GM18499 (cell line): Measurements from ENCODE around the gene DOK6.
"Not testable (repeated sequence)": the region's sequence is repeated elsewhere in the genome, so short reads cannot be mapped to it uniquely, and the experiment has no call there.

Experiments
- ATAC-seq: cut with Tn5 transposase; IDR thresholded peaks from one replicate; pipeline ENCODE4 v1.9.1; 2021; ENCODE audit warnings: moderate number of reproducible peaks; ENCODE audit not compliant: insufficient read depth, unreplicated experiment

Gene DOK6

DNA sequence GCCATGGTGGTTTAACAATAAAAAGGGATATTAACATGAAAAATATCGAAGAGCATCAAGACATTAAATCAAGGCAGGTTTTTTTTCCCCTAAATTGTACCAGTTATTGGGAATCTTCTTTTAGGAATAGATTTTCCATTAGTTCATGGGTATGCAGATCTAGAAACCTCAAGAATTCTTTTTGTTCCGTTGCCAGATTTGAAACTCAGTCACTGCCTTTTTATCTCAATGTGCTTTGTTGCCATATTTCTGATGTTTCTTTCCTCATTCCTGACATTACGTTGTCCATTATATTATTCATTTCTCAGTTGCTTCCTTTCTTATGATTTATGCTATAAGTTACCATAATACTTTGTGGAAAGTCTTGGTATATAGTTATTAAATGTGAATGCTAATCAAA is 384.8 kb downstream of the DOK6 start:
- no peak for ATAC-seq

DNA sequence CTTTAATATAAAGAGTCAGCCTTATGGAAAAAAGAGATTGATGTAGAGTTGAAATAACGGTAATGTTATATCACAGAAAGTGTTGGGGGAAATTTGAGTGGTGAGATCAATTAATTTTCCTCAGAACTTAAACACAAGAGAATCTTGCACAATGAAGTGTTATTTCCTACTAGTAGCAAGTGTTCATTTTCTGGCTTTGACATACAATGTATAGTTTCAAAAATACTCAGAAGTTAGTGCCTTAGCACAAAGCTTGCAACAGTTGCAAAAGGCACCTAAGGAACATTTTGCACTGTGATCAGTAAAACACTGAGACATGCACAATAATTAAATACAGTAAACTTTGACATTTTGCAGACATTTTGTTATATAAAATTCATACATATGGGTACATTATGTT is 385.7 kb downstream of the DOK6 start:
- ATAC-seq = no peak

DNA sequence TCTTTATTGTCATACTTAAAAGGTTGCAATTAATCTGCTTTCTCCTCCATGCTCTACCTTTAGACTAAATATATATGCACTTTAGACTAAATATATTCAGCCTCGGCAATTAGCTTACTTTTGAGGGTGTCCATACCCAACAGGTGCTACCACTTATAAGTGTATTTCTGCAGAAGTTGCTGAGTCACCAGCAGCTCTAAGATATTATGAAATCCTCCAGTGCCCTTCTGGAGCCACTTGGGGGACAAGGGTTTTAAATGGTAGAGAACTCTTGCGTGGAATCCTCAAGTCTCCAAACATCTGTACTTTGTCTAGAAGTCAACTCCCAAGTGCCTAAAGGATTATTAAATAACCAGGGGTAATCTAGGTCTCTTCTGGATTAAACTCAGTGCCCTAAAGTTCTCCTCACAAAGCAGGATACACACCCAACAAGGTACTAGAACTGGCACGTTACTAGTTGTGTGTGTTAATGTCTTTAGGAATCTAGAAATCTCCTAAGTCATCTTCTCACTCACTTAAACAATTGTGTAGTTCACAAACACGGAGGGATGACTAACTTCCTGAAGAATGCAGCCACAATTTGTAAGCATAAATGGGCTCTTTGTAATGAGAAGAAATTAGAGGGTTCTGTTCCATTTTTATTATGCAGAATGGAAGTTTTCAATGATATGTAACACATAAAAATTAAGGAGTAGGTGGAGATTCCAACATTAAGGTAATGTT is 387.3 kb downstream of the DOK6 start:
- ATAC-seq = no peak

DNA sequence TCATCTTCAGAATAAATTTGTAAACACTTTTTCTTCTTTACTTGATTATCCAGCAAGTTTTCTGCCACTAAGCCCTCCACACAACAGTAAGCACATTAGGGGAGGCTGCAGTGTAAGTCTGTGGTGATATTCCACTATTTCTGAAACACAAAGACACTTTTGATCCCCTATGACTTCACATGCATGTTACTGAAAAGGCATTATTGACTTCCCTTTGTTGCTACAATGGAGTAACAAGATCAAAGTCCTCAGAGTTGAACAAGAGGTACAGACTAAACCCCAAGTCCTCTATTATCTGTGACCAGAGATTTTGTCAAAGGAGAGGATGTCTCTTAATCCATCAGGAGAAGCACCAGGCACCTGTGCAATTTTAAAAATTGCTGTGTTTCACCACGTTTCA is 389.1 kb downstream of the DOK6 start:
- ATAC-seq = no peak

DNA sequence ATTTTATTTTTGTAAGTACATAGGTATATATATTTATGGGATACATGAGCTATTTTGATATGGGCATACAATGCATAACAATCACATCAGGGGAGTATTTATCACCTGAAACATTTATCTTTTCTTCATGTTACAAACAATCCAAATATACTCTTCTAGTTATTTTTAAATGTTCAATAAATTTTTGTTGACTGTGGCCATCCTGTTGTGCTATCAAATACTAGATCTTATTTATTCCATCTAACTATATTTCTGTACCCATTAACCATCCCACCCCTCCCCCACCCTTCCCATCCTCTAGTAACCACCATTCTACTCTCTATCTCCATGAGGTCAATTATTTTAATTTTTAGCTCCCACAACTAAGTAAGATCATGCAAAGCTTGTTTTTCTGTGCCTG is 390.0 kb downstream of the DOK6 start:
- ATAC-seq = no peak

DNA sequence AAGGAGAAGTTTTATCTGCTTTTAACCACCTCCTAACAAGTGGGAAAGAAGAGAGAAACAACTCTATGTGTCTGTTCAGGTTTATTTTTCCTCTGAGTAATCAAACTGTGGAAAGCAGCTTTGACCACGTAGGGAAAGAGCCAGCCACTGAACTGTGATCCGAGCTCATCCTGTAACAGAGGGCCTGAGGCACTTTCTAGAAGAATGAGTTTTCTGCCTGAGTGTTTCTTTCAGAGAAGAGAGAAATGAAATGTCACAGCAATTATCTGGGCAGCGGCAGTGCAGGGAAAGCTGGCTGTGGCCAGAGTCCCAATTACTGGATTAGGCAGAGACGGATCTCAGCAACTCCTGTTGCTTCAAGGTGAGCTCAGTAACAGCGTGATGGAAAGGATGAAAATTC is 395.1 kb downstream of the DOK6 start:
- ATAC-seq = no peak

DNA sequence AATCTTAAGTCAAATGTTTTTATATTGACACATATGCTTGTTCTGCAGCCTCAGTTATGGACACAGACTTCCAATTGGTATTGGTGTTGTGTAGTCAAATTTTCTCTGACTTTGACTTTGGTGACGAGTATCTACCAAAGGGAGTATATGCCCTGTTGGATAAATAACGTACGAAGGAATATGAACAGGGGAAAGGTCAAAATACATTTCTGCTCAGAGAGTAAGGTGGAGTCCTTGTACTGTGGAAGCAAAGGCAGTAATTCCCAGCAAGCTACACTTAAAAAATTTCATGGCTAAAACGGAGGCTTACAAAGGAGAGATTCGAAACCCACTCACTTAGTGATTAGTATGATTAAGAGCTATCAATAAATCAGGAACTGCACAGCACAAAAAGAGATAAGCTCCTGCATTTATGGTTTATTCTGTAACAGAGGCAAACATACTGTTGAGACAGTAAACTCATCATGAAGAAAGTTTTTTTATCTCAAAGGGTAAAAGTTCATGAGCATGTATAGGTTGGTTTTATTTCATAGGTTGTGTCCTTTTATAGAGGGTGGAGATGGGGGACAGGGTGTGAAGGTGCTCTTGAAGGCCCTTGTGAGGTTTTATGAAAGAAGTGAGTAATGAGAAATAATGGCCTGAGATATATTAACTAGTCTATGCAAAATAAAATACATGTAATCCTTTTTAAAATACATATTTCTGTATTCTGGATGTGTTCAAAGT is 404.3 kb downstream of the DOK6 start:
- no peak for ATAC-seq

DNA sequence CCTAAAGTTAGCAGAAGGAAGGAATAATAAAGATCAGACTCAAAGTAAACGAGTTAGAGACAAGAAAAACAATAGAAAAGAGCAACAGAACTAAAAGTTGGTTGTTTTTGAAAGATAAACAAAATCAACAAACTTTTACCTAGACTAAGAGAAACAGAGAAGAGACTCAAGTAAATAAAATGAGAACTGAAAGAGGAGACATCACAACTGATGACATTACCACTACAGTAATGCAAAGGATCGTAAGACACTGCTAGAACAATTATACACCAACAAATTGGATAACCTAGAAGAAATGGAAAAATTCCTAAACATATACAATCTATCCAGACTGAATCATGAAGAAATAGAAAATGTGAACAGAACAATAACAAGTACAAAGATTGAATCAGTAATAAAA is 407.7 kb downstream of the DOK6 start:
- no peak for ATAC-seq

DNA sequence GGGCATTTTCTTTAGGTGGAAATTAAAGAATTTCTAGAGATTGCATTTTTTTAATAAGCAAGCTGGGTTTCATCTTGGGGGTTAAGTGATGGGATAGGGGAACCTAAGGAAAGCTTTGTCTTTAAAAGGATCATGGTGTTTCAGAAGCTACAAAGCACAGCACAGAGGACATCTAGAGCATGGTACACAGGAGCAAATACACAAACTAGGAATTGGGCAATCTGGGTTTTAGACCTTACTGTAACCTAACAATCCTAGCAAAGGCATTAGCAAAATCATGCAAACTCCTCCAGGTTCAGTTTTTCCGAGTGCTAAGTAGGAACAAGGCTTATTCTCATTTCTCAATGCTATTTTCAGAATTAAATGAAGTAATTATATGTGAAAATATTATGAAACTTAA is 412.9 kb downstream of the DOK6 start:
- ATAC-seq = no peak

DNA sequence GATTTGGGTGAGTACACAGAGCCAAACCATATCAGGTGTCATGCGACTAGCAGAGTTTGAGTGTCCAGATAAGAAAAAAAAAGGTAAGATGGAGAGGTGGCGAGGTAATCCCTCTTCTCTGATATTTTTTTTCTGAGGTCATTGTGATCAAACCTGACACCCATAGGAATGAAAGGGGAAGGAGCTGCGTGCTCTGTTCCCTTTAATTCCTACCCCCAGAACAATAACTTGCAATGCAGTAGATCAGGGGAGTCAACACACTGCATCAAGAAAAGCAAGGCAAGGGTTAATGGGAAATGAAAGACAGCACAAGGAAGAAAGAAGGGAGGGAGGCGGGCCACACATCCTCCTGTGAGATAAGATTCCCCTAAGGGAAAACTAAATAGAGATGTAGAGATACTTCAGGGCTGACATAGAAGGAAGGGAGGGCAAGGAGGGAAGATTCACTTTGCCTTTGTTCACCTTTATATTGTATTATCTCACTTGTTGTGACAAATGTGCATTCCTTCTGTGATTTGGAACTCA is 414.2 kb downstream of the DOK6 start:
- no peak for ATAC-seq

DNA sequence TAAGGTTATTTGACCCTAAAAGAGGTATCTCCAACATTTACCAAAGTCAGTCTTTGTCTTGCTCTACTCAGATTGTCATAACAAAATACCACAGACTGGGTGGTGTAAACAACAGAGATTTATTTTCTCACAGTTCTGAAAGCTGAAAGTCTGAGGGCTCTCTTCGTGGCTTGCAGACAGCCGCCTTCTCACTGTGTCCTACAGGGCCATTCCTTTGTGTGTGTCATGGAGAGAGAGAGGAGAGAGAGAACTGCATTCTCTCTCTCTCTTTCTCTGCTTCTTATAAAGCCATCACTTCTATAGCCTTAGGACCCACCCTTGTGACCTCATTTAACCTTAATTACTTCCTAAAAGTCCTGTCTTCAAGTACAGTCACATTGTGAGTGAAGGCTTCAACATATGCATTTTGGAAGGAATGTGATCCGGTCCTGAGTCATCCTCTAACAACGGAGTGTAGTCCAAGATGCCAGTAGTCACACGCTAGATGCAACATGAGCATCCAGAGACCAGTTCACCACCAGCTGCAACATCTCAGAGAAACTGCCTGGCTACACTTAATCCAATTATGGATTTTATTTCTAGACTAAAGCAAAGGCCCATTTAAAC is 416.8 kb downstream of the DOK6 start:
- ATAC-seq = no peak

DNA sequence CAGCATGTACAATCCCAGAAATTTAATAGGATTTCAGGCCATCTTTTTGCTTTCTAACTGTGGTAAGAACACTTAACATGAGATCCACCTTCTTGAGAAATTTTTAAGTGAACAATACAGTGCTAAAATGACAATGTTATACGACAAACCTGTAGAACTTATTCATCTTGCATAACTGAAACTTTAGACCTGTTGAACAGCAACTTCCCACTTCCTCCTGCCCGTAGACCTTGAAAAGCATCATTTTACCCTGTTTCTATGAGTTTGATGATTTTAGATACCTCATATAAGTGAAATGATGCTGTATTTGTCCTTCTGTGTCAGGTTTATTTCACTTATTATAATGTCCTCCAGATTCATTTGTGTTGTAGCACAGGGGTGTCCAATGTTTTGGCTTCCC is 418.8 kb downstream of the DOK6 start:
- ATAC-seq = no peak

DNA sequence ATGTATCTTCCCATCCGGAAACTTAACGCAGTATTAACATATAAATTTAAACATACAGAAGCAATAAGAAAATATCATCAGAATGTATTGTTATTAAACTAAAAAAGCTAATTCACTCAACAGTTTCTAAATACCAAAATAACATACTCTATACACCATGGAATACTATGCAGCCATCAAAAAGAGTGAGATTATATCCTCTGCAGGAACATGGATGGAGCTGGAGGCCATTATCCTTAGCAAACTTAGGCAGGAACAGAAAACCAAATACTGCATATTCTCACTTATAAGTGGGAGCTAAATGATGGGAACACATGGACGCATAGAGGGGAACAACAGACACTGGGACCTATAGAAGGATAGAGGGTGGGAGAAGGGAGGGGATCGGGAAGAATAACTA is 419.9 kb downstream of the DOK6 start:
- ATAC-seq = no peak

DNA sequence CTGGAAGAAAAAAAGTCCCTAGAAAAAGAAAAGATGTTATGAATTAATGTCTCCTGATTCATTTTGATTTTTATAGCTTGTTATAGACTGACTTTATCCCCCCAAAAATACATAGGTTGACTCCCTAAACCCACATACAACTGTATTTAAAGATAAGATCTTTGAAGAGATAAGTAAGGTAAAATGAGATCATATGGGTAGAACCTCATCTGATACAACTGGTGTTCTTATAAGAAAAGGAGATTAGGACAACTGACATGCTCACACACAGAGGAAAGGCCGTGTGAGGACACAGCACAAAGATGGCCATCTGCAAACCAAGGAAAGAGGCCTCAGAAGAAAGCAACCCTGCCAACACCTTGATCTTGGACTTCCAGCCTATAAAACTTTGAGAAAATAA is 429.5 kb downstream of the DOK6 start:
- no peak for ATAC-seq

DNA sequence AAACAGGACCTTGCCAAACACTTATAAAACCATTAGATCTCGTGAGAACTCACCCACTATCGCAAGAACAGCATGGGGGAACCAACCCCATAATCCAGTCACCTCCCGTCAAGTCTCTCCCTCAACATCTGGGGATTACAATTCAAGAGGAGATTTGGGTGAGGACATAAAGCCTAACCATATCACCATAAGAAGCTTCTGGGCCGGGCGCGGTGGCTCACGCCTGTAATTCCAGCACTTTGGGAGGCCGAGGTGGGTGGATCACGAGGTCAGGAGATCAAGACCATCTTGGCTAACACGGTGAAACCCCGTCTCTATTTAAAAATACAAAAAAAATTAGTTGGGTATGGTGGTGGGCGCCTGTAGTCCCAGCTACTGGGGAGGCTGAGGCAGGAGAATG is 434.3 kb downstream of the DOK6 start:
- not testable (repeated sequence) for ATAC-seq

DNA sequence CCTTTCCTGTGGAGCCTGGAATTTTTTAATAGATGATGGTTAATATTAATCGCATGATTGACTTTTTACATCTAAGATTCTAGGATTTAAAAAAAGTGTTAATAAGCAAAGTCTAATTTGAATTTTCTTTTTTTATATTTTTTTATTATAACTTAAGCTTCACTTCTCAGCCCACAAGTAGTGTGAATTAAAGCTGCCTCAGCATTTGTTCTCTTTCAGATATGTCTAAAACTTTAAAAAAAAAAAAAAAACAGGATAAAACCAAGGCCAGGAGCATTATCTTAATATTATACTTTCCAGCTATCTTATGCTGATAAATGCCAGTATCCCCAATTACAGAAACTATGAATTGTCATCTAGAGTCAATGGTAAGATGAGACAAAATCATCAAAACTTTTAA is 437.3 kb downstream of the DOK6 start:
- no peak for ATAC-seq

DNA sequence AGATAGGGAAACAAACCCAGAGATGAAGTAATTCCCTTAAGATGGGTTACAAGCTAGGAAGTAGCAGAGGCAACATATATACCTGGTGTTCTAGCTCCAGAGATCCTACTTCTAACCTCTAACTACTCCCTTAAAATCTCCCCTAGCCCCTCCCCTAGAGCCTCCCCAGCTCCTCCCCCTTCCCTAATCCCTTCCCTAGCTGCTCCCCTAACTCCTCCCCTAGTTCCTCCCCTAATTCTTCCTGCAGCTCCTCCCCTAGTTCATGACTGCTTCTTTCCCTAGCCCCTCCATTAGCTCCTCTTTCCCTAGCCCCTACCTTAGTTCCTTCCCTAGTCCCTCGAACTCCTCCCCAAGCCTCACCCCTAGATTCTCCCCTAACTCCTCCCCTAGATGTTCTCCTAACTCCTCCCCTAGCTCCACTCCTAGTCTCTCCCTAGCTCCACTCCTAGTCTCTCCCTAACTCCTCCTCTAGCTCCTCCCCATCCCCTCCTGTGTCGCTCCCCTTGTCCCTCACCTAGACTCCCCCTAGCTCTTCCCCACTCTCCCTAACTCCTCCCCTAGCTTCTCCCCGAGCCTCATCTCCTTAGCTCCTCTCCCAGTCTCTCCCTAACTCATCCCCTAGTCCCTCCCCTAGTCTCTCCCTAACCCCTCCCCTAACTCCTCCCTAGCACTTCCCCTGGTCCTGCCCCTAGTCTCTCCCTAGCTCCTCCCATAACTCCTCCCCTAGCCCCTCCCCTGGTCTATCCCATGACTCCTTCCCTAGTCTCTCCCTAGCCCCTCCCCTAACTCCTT is 438.1 kb downstream of the DOK6 start:
- no peak for ATAC-seq

DNA sequence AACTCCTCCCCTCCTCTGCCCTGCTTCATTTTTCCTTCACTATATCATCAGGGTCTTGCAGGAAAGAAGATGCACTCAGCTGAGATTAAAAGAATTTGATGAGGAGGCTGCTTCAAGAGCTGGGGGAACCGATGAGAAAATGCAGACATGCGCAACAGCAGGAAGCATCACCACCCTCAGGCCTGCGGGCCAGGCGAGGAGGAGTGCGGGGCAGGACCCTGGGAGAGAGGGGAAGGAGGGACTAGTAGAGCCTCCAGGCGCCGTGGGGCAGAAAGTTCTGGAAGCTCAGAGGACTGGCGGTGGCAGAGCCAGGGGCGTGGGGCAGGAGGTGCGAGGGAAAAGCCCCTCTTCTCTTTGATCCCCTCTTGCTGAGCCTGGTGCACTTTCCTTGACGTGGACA is 438.8 kb downstream of the DOK6 start:
- ATAC-seq = no peak

DNA sequence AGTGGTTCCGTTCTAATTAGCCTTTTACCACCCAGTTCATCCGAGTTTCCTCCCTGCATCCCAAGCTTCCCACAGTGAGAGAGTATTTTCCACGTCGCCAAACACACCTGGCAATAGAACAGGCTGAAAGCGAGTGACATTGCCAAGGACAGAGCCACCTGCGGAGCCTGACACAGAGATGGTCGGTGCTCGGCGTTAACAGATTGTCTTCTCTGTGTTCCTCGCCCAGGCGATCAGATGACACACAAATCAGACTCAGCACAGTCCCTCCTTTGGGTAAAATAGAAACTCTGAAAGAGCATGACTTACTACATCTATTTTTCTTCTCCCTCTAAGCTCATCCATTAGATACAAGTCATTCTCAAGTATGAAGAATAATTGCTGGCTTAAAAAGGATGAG is 439.3 kb downstream of the DOK6 start:
- no peak for ATAC-seq

DNA sequence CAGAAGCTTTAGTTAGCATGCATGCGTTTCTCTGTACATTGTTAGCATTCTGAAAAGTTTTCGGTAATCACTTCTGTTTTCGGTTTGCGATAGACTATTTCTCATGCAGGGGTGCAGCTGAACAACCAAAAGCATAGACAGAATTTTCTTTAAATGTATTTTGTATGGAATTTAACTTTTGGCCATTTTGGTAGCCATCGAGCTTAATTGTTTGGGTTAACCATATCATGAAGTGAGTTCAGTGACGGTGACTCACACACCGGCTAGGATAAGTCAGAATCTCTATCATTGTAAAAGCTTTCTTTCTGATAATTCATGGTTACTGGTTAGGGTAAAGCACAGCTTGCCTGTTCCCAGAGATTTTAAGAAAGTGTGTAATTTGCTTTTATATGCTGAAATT is 439.8 kb downstream of the DOK6 start:
- no peak for ATAC-seq

DNA sequence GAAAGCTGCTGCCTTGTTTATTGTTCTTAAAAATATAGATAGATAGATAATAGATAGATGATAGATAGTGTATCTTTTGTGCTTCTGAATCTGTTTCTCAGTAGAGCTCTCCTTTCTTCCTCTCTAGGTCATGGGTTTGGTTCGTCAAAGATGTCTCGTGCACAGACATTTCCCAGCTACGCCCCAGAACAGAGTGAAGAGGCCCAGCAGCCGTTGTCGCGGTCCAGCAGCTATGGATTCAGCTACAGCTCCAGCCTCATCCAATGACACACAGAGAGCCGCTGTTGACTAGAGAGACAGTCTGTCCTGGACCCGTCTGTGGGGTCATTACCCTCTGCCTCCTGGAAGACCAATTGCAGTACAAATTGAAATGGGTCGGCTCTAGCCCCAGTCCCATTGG is 440.4 kb downstream of the DOK6 start:
- ATAC-seq = no peak
